GM12878 (cell line): ENCODE measurements around the gene VSTM4.

Experiments used
- CEBPB ChIP-seq, 2 experiments: fragments of 150-350 bp in 1 of 2; IDR thresholded peaks; 2 replicates each; pipeline ENCODE4 v1.6.1; 2012 to 2014; ENCODE audit warnings: low read depth in 2 of 2, low read length in 2 of 2, borderline replicate concordance in 1 of 2, inconsistent platforms in 1 of 2
- TAF1 ChIP-seq: IDR thresholded peaks from 2 replicates; pipeline ENCODE4 v1.6.1; 2011; ENCODE audit warnings: mild to moderate bottlenecking, low read depth, low read length, borderline replicate concordance
- TF ChIP-seq, protein P1 (sequence below): fragments of 450-650 bp; formaldehyde crosslinking; IDR thresholded peaks from 2 replicates; pipeline ENCODE4 v1.5.0; 2022; ENCODE audit warnings: mild to moderate bottlenecking, missing genetic modification characterization
- TF ChIP-seq, protein P2 (sequence below): IDR thresholded peaks from 2 replicates; pipeline ENCODE4 v1.6.1; 2012; ENCODE audit warnings: low read depth, low read length, improper control_type of control experiment

DNA sequence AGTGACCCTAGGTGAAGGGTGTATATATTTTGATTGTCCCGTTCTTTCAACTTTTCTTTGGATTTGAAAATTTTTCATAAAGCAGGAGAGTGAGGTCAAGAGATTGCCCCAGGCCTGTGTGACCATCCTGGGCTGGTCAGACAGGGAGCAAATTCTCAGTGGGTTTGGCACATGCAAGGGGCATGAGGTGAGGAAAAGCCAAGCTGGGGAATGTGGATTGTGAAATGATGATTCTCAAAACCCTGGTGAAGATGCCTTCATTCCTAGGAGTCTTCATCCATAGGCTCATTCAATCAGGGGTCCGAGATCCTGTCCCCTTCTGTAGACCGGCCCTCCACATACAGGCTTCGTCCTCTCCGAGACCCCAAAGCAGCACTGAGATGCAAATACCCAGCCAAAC is 45.5 kb upstream of the VSTM4 start:
- TF ChIP-seq, protein P1, sequence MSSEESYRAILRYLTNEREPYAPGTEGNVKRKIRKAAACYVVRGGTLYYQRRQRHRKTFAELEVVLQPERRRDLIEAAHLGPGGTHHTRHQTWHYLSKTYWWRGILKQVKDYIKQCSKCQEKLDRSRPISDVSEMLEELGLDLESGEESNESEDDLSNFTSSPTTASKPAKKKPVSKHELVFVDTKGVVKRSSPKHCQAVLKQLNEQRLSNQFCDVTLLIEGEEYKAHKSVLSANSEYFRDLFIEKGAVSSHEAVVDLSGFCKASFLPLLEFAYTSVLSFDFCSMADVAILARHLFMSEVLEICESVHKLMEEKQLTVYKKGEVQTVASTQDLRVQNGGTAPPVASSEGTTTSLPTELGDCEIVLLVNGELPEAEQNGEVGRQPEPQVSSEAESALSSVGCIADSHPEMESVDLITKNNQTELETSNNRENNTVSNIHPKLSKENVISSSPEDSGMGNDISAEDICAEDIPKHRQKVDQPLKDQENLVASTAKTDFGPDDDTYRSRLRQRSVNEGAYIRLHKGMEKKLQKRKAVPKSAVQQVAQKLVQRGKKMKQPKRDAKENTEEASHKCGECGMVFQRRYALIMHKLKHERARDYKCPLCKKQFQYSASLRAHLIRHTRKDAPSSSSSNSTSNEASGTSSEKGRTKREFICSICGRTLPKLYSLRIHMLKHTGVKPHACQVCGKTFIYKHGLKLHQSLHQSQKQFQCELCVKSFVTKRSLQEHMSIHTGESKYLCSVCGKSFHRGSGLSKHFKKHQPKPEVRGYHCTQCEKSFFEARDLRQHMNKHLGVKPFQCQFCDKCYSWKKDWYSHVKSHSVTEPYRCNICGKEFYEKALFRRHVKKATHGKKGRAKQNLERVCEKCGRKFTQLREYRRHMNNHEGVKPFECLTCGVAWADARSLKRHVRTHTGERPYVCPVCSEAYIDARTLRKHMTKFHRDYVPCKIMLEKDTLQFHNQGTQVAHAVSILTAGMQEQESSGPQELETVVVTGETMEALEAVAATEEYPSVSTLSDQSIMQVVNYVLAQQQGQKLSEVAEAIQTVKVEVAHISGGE (CRISPR knock-in tag) = no peak
- TF ChIP-seq, protein P2, sequence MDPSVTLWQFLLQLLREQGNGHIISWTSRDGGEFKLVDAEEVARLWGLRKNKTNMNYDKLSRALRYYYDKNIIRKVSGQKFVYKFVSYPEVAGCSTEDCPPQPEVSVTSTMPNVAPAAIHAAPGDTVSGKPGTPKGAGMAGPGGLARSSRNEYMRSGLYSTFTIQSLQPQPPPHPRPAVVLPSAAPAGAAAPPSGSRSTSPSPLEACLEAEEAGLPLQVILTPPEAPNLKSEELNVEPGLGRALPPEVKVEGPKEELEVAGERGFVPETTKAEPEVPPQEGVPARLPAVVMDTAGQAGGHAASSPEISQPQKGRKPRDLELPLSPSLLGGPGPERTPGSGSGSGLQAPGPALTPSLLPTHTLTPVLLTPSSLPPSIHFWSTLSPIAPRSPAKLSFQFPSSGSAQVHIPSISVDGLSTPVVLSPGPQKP = no peak
- TF ChIP-seq CEBPB (IDR thresholded peaks at IDR 0.05; ENCODE audit: borderline replicate concordance in 1 of 2, low read depth in 2 of 2, low read length in 2 of 2) = no peak
- TF ChIP-seq TAF1 = no peak
